ENCODE data around the gene LPGAT1. TPM values are rescaled to one million over a fixed set of nuclear protein-coding genes. Genes with fewer than 3 reads are reported as not detected.
"Not testable (repeated sequence)": the region's sequence is repeated elsewhere in the genome, so short reads cannot be mapped to it uniquely, and the experiment has no call there.

The LPGAT1 gene
- polyA plus RNA-seq, 1 donor from 2014 or later: 37.4 TPM

DNA sequence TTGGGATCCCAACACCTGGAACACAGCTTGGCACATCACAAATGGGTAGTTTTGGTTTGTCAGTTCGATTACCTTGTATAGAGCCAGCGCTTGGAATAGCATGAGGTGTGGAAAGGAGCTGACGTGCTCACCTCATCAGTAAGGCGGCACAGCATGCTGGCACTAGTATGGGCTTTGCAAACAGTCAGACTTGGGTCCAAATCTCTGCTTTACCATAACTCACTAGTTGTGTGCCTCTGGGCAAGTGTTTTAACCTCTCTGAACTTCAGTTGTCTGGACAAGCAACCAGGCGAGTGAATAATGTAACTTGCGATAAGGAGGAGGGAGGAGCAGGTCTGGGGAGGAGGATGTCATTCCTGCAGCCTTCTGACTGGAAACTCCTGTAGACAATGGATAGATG, 128.8 kb downstream of the LPGAT1 start:
- Mint-ChIP-seq H3K4me3 (no peak overlapping the region), H3K27ac (no peak overlapping the region), H3K36me3 (no peaks in the 10 kb centered on the region), H3K27me3 (peaks cover 4% of the 10 kb centered on the region), H3K9me3 (no peaks in the 10 kb centered on the region), H3K4me1 (peaks cover 16 to 27% (median 23%) of the 10 kb centered on the region in 3 donors)

DNA sequence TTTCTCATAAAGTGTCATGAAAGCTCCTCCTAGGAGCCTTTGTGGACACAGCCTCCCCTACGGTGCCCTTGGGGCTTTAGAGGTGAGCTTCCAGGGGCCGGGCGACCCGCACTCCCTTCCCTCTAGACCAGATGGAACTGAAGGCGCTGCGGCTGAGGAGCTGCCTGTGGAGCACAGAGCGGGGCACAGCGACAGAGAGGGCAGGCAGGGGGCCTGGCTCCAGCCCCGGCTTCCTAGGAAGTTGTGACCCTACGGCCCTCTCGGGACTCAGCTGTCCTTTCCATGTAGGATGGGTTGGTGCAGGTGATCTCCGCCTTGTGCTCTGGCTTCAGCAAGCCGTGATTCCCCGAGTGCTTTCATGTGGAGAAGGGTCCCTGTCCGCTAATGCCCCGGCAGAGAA, 131.5 kb downstream of the LPGAT1 start:
- H3K9me3 Mint-ChIP-seq: peaks cover 0 to 3% (median 0%) of the 10 kb centered on the region in 3 donors
- H3K4me3 Mint-ChIP-seq: peak overlapping the region in 2 of 4 donors; percentile 36 to 86
- no peak overlapping the region for H3K27ac Mint-ChIP-seq
- H3K36me3 Mint-ChIP-seq: peaks cover 3% of the 10 kb centered on the region
- H3K4me1 Mint-ChIP-seq: peaks cover 31 to 44% (median 41%) of the 10 kb centered on the region in 3 donors
- H3K27me3 Mint-ChIP-seq: peaks cover 4% of the 10 kb centered on the region

DNA sequence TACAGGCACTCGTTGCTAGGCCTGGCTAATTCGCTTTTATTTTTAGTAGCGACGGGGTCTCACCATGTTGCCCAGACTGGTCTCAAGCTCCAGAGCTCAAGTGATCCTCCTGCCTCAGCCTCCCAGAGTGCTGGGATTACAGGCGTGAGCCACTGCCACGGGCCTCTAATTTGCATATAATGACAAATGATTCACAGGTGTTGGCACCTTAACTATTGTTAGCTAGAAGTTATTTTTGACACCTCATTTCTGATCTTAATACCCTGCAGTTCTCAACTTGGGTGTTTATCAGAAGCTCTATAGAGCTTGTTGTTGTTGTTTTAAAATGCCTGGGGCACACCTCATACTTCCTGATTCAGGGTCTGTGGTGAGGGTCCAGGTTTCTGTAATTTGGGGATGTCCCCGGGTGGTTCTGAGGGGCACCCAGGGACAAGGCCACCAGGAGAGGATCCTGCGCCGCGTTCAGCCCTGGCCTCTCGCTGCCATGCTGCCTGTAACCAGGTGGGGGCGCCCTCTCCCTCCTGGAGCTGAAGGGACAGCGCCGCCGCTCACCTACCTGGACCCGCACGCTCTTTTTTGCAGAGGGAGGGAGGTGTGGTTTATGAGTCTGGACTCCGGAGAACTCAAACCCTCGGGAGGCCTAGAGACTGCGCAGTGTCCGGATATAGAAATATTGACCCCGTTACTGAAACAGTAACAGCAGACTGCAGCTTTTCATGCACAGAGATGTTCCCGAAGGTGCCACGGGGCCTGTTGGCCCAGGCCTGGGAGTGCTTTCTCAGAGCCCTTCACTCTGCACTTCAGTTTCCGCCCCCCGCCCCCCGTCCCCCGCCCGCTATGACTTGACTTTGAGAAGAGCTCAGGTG, 132.2 kb downstream of the LPGAT1 start:
- peak overlapping the region; percentile 72 to 94 (median 83) for H3K27ac Mint-ChIP-seq
- peak overlapping the region; percentile 41 to 90 (median 80) for H3K4me3 Mint-ChIP-seq
- peaks cover 0 to 5% (median 3%) of the 10 kb centered on the region in 3 donors for H3K9me3 Mint-ChIP-seq
- peaks cover 4% of the 10 kb centered on the region for H3K27me3 Mint-ChIP-seq
- H3K36me3 Mint-ChIP-seq: peaks cover 3% of the 10 kb centered on the region
- peaks cover 35 to 44% (median 43%) of the 10 kb centered on the region in 3 donors for H3K4me1 Mint-ChIP-seq

DNA sequence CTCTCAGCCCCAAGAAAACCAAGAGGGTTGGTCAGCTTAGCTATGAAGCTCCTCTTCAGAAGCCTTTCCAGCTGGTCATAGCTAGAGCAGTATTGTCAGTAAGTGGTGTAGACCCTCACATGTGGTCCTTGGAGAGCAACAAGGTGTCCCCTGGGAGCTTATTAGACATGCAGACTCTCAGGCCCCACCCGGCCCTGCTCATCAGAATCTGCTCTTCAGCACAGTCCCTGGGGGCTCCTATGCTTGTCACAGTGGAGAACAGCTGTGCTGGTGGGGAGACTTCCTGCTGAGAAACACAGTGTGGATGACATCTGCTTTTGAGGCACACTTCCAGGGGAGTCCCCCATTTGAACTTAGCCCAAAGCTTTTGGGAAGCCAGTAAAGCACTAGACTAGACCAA, 133.2 kb downstream of the LPGAT1 start:
- Mint-ChIP-seq H3K27me3 (peaks cover 4% of the 10 kb centered on the region), H3K36me3 (peaks cover 3% of the 10 kb centered on the region), H3K4me3 (peak overlapping the region; percentile 2 to 92 (median 50)), H3K27ac (peak overlapping the region; percentile 46 to 89 (median 63)), H3K9me3 (peaks cover 0 to 5% (median 4%) of the 10 kb centered on the region in 3 donors), H3K4me1 (peaks cover 35 to 44% (median 43%) of the 10 kb centered on the region in 3 donors)

DNA sequence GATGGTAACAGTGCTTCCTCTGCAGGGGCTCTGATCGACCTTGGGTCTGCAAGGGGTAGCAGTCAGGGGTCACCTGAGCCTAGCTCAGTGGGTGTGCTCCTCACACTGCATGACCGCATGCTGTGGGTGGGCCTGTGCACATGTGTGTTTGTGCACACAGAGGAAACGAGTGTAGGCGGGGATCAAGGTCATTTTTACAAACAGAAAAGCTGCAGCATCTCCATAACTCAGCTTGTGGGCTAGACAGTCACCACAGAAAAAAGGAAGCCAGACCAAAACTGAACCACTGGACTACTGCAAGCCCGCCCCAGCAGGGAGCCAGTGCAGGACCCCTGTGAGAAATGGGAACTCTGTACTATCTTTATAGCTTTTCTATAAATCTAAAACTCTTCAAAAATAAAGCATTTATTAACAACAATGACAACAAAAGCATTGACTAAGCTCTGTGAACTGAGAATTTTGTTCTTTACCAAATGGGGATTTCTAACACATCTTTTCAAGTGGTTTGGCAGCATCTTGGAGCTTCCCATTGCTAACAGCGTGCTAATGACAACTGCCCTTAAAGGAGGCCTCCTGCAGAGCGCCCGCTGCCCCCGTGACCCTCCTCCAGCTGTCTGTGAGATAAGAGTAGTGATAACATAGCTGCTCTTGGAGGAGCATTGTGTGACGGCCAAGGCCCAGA, 135.3 kb downstream of the LPGAT1 start:
- Mint-ChIP-seq H3K27ac (peak overlapping the region; percentile 50 to 88 (median 54)), H3K4me1 (peaks cover 38 to 44% (median 43%) of the 10 kb centered on the region in 3 donors), H3K27me3 (no peaks in the 10 kb centered on the region), H3K4me3 (peak overlapping the region in 2 of 4 donors; percentile 85 to 87), H3K36me3 (peaks cover 3% of the 10 kb centered on the region), H3K9me3 (peaks cover 0 to 5% (median 4%) of the 10 kb centered on the region in 3 donors)

DNA sequence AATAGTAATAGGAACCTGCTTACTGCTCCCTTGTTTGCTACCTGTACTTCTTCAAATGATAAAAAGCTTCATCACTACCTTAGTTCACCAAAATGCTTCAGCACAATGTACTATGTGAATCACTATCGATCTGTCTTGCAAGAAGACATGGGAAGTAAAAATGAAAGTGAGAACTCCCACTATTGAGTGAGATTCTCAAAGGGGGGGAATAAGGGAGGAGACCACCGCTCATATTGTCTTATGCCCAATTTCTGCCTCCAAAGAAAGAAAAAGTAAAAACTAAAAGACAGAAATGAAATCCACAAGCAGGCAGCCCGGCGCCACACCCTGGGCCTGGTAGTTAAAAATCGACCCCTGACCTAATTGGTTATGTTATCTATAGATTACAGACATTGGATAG, 136.7 kb downstream of the LPGAT1 start:
- H3K9me3 Mint-ChIP-seq, H3K36me3 Mint-ChIP-seq, H3K27me3 Mint-ChIP-seq: not testable (repeated sequence)
- Mint-ChIP-seq H3K4me1 (peaks cover 36 to 39% (median 38%) of the 10 kb centered on the region in 3 donors), H3K27ac (peak overlapping the region in 1 of 3 donors; percentile 2), H3K4me3 (peak overlapping the region in 1 of 4 donors; percentile 6)

Other genes with a start within 250 kb of the LPGAT1 start
- gene NEK2, start 155.1 kb downstream of the LPGAT1 start, polyA plus RNA-seq: not detected
- gene INTS7, start 204.8 kb upstream of the LPGAT1 start, polyA plus RNA-seq: 14.1 TPM
- 0.19 TPM for gene DTL, start 205.0 kb upstream of the LPGAT1 start, polyA plus RNA-seq